GM12801 (cell line): Measurements from ENCODE around the gene SFSWAP.

Experiments used
- CTCF ChIP-seq: IDR thresholded peaks from one replicate; pipeline ENCODE4 v1.5.1; 2011; ENCODE audit warnings: control low read depth; ENCODE audit not compliant: insufficient read length; ENCODE audit errors: extremely low read depth

Gene SFSWAP

GRCh38 chr12:131684015-131684725, 26.7 kb upstream of the SFSWAP start:
- no peak for TF ChIP-seq CTCF

DNA sequence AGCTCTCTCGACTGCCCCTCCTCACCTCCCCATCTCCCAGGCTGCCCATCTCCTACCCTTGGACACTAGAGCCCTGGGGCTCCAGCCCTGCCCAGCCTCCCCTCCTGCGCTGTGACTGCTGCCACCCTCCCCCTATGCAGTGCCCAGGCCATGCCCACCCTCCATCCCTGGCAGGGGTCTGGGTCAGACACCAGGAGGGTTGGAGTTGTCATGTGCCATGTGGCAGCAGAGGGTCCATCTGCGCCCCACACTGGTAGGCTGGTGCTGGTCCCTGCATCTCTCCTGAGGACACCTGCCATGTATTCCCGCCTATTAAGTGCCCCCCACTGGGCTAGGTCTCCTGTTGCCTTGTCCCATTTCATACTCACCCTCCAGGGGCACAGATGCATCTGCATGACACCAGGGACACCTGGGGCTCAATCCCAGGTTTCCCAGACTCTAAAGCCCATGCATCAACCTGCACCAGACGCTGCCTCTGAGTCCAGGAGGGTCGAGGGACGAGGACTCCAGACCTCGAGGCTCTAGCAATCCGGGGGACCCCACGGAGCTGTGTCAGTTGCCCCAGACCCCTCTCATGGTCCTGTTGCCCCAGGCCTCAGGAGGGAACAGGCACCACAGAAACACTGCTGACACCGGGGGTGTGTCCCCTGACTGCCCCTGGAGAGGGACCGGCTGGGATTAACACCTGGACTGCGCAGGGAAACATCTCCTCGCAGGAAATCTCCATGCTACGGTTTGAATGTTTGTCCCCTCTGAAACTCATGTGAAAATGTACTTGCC, 23.4 kb upstream of the SFSWAP start:
- TF ChIP-seq CTCF = no peak

DNA sequence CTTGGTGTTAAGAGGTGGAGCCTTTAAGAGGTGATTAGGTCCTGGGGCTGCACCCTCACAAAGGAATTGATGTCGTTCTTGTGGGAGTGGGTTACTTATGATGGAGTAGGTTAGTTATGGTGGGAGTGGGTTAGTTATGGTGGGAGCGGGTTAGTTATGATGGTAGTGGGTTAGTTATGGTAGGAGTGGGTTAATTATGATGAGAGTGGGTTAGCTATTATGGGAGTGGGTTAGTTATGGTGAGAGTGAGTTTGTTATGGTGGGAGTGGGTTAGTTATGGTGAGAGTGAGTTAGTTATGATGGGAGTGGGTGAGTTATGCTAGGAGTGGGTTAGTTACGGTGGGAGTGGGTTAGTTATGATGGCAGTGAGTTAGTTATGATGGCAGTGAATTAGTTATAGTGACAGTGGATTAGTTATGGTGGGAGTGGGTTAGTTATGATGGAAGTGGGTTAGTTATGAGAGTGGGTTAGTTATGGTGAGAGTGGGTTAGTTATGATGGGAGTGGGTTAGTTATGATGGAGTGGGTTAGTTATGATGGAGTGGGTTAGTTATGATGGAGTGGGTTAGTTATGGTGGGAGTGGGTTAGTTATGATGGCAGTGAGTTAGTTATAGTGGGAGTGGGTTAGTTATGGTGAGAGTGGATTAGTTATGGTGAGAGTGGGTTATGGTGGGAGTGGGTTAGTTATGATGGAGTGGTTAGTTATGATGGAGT, 22.6 kb upstream of the SFSWAP start:
- no peak for TF ChIP-seq CTCF

DNA sequence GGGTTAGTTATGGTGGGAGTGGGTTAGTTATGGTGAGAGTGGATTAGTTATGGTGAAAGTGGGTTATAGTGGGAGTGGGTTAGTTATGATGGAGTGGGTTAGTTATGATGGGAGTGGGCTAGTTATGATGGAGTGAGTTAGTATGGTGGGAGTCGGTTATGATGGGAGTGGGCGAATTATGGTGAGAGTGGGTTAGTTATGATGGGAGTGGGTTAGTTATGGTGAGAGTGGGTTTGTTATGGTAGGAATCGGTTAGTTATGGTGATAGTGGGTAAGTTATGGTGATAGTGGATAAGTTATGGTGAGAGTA, 22.1 kb upstream of the SFSWAP start:
- TF ChIP-seq CTCF = no peak

- no peak for TF ChIP-seq CTCF
These were observed 20.6 kb upstream of the SFSWAP start for GRCh38 chr12:131690320-131690719.

- no peak for TF ChIP-seq CTCF
These were observed 18.5 kb upstream of the SFSWAP start for GRCh38 chr12:131692431-131692830.

DNA sequence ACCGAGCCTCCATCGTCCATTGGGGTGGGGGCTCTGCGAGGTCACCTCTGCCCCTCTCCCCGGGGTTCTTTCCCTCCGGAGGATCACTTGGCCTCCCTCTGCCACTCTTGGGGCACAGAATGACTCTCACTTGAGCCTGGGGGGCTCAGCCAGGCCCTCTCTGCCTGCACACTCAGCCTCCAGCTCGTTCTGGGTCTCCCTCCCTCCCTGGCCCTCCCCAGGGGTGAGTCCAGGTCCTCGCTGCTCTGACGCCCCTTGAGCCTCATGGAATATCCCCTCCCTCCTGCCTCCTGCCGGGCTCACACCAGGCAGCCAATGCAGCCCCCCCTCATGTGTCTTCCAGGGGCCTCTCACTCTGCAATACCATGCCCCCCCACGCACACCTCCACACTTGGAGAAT, 17.7 kb upstream of the SFSWAP start:
- no peak for TF ChIP-seq CTCF
